Vagina (tissue), 2 donors: ENCODE results near the gene TPST2. TPM values are rescaled to one million over a fixed set of nuclear protein-coding genes. Genes with fewer than 3 reads are reported as not detected.

Experiments used
- DNase-seq, 2 donors: peaks; one replicate each; pipeline ENCODE4 v3.0.0-alpha.2; 2017; ENCODE audit errors: extremely low spot score in 2 of 2
- H3K27ac ChIP-seq: fragments of 200-600 bp; sonication (generic); one replicate; pipeline ENCODE4 v1.5.1; 2019
- H3K27me3 ChIP-seq: fragments of 200-600 bp; sonication (generic); one replicate; pipeline ENCODE4 v1.5.1; 2019
- H3K36me3 ChIP-seq, 2 donors: fragments of 200-600 bp; sonication (generic); one replicate each; pipeline ENCODE4 v1.5.1; 2017 to 2019
- H3K4me1 ChIP-seq: fragments of 200-600 bp; sonication (generic); one replicate; pipeline ENCODE4 v1.5.1; 2019
- H3K4me3 ChIP-seq, 2 donors: fragments of 200-600 bp; sonication (generic); 1 replicate in 1 of 2; 2 replicates in 1 of 2; pipeline ENCODE4 v1.5.1; 2016 to 2019
- H3K9me3 ChIP-seq: fragments of 200-600 bp; sonication (generic); one replicate; pipeline ENCODE4 v1.5.1; 2019
- POLR2A ChIP-seq, 2 donors: fragments of 450-650 bp; IDR thresholded peaks; one replicate each; pipeline ENCODE4 v1.6.1; 2017; ENCODE audit warnings: antibody characterized with exemption in 2 of 2, mild to moderate bottlenecking in 2 of 2, moderate library complexity in 2 of 2
- POLR2AphosphoS5 ChIP-seq, 2 donors: sonication (generic); formaldehyde crosslinking; IDR thresholded peaks; one replicate each; pipeline ENCODE4 v1.9.0; 2017; ENCODE audit warnings: antibody characterized with exemption in 2 of 2, mild to moderate bottlenecking in 2 of 2, low read depth in 1 of 2; ENCODE audit not compliant: insufficient read depth in 1 of 2
- intact Hi-C: fragments of 100-400 bp; cut with DNase I; formaldehyde crosslinking; loops from one replicate; pipeline ENCODE4 v1.15.1; 2023
- total RNA-seq: library from RNA; depleted of rRNA; stranded (reverse); fragments of >200 nt; gene quantifications from one replicate; pipeline ENCODE4 v1.2.3, GENCODE V29; 2016
- TF ChIP-seq, protein P1 (sequence below), 3 experiments: fragments of 450-650 bp in 2 of 3; fragments of 200-600 bp in 1 of 3; sonication (generic) in 1 of 3; IDR thresholded peaks; one replicate each; pipeline ENCODE4 v1.5.1; 2017 to 2019; ENCODE audit warnings: antibody characterized with exemption in 3 of 3, mild to moderate bottlenecking in 2 of 3, moderate library complexity in 2 of 3

The TPST2 gene
- total RNA-seq, 1 donor from 2014 or later, result 96.3 TPM

DNA sequence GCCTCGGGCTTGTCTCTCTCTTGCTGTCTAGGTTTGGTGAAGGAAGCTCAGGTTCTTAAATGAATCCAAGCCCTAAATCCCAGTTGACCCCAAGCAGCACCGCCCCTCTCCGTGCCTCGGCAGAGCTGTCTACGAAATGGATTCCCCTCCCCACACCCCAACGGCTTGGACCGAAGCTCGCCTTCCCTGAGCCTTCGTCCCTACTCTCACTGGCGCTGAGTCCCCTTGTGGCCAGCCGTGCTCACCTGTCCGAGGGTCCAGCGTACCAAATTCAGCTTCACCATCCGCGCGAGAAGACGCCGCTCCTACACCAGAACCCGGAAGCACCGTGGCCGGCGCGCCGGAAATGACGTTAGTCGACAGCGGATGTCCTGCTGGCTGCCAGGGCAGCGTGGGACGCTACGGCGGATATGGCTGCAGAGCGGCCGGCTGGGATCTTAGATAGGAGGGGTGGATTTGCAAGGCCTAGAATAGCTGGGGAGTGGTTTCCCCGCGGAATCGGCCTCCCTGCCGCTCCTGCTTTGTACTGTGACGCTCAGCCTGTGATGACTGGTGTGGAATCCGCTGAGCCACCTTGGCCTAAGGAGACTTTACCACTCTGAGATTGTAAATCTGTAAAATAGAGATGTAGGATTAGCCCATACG lies 77.7 kb downstream of the TPST2 start, which contains the start of gene TFIP11:
TSS of gene TFIP11 (minus strand) at position 325 of the 645 bp plus-strand sequence. CDS start 2,201 bp downstream, outside the sequence.
- no peaks in the 10 kb centered on the region for H3K9me3 ChIP-seq
- peak within 1 kb of the TSS; percentile 86 to 89 for H3K4me3 ChIP-seq
- TF ChIP-seq, protein P1, sequence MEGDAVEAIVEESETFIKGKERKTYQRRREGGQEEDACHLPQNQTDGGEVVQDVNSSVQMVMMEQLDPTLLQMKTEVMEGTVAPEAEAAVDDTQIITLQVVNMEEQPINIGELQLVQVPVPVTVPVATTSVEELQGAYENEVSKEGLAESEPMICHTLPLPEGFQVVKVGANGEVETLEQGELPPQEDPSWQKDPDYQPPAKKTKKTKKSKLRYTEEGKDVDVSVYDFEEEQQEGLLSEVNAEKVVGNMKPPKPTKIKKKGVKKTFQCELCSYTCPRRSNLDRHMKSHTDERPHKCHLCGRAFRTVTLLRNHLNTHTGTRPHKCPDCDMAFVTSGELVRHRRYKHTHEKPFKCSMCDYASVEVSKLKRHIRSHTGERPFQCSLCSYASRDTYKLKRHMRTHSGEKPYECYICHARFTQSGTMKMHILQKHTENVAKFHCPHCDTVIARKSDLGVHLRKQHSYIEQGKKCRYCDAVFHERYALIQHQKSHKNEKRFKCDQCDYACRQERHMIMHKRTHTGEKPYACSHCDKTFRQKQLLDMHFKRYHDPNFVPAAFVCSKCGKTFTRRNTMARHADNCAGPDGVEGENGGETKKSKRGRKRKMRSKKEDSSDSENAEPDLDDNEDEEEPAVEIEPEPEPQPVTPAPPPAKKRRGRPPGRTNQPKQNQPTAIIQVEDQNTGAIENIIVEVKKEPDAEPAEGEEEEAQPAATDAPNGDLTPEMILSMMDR (IDR thresholded peaks at IDR 0.05), result no peak
- peak; percentile 92 to 97 for TF ChIP-seq POLR2AphosphoS5 (IDR thresholded peaks at IDR 0.05; ENCODE audit: insufficient read depth in 1 of 2, low read depth in 1 of 2)
- peak within 1 kb of the TSS; percentile 60 for H3K27ac ChIP-seq
- H3K27me3 ChIP-seq, result no peaks in the 10 kb centered on the region
- H3K4me1 ChIP-seq, result peaks cover 27% of the 10 kb centered on the region
- peaks cover 0 to 28% of the 10 kb centered on the region in 2 donors for H3K36me3 ChIP-seq
- intact Hi-C loops, result no loop called here
- DNase-seq, result peak; percentile 89 to 98

DNA sequence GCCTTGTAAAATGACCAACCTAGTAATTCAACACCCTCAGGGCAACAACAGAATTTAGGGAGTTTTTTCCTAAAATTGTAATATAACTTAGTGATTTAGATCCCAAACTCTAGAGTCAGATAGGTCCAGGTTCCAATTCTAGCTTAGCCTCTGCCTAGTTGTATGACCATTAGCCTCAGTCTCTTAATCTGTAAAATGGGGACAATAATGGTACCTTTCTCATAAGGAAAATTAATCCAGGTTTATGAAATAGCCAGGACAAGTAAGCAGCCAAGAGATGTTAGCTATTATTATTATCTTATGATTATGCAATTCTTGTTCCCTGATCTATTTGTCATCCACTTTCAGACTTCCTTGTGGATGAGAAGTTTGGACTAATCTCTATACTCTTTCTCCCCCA lies 81.8 kb downstream of the TPST2 start:
- Histone ChIP-seq H3K9me3 (no peaks in the 10 kb centered on the region), H3K27ac (no peak overlapping the region), H3K4me3 (no peak overlapping the region), H3K27me3 (no peaks in the 10 kb centered on the region), H3K4me1 (peaks cover 20% of the 10 kb centered on the region), H3K36me3 (peaks cover 4 to 67% of the 10 kb centered on the region in 2 donors)
- intact Hi-C loops, result no loop called here
- TF ChIP-seq POLR2A (IDR thresholded peaks at IDR 0.05) (no peak), POLR2AphosphoS5 (IDR thresholded peaks at IDR 0.05; ENCODE audit: insufficient read depth in 1 of 2, low read depth in 1 of 2) (no peak)
- TF ChIP-seq, protein P1 (IDR thresholded peaks at IDR 0.05), result no peak
- DNase-seq, result no peak

DNA sequence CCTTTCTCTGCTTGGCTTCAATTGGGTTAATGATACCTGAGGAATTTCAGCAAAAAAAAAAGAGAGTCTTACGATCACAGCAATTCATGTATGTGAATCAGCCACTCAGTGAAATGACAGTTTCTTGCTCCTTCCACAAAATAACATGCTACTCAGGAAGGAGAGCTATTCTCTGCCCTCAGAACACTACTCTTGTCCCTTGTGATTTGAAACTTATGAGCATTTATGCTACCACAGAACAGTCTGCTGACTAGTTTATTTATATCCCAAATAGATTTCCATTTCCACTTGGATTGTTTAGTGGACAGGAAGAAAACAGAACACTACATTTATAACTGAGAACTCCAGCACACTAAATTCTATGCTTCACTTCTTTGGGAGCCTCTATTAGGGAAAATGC lies 86.2 kb downstream of the TPST2 start:
- DNase-seq, result no peak
- intact Hi-C loops, result no loop called here
- peaks cover 4 to 94% of the 10 kb centered on the region in 2 donors for H3K36me3 ChIP-seq
- H3K4me1 ChIP-seq, result no peaks in the 10 kb centered on the region
- no peak overlapping the region for H3K4me3 ChIP-seq
- H3K27me3 ChIP-seq, result no peaks in the 10 kb centered on the region
- H3K9me3 ChIP-seq, result no peaks in the 10 kb centered on the region
- TF ChIP-seq POLR2AphosphoS5 (IDR thresholded peaks at IDR 0.05; ENCODE audit: insufficient read depth in 1 of 2, low read depth in 1 of 2) (no peak), POLR2A (IDR thresholded peaks at IDR 0.05) (no peak)
- TF ChIP-seq, protein P1 (IDR thresholded peaks at IDR 0.05), result no peak
- no peak overlapping the region for H3K27ac ChIP-seq

DNA sequence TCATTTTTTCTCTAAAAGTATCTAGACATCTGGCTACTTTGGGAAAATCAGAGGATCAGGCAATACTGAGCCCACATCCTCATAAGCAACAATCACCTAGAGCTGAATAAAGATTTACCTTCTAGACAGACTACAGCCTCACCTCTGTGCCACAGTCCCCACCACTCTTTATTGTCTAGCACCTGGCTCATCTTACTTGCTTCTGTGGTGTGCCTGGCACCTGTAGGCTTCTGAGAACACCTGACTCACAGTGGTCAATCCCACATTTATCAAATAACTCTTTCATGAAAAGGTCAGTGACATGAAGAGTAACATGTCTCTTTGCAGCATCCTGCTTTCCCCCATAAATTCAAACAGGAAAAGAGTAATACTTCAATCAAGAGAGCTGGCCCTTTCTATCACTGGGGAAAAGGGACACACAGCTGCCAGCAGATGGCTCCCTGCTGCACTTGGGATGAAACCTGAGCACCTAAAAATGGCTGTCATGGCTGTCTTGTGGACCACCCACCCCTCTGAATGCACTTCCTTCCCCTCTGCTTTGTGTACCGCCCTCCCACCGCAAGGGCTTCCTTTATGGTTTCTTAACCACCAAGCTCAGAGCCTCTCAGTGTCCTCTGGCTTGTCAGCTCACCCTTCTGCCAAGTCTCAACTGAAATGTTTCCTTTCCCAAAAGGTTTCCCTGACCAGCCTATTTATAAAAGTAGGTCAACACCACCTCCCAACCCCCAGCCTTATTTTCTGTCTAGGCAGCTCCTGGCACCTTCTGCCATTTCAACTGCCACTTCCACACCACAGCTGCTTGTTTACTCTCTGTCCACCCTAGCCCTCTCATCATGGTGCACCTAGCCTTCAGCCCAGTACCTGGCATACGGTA lies 87.0 kb downstream of the TPST2 start:
- Histone ChIP-seq H3K4me1 (no peaks in the 10 kb centered on the region), H3K27me3 (no peaks in the 10 kb centered on the region), H3K36me3 (peaks cover 4 to 95% of the 10 kb centered on the region in 2 donors), H3K27ac (no peak overlapping the region), H3K4me3 (no peak overlapping the region), H3K9me3 (no peaks in the 10 kb centered on the region)
- TF ChIP-seq POLR2A (IDR thresholded peaks at IDR 0.05) (no peak), POLR2AphosphoS5 (IDR thresholded peaks at IDR 0.05; ENCODE audit: insufficient read depth in 1 of 2, low read depth in 1 of 2) (no peak)
- TF ChIP-seq, protein P1 (IDR thresholded peaks at IDR 0.05), result no peak
- intact Hi-C loops, result no loop called here
- no peak for DNase-seq
